ENCODE data around the gene SYT8.

Gene SYT8

GRCh38 chr11:1862588-1863351 is 28.0 kb downstream of the SYT8 start:
- TF ChIP-seq CTCF (IDR thresholded peaks at IDR 0.05) = no peak

- no peak for TF ChIP-seq CTCF (IDR thresholded peaks at IDR 0.05)
Observed at GRCh38 chr11:1863352-1864216, 28.8 kb downstream of the SYT8 start.

DNA sequence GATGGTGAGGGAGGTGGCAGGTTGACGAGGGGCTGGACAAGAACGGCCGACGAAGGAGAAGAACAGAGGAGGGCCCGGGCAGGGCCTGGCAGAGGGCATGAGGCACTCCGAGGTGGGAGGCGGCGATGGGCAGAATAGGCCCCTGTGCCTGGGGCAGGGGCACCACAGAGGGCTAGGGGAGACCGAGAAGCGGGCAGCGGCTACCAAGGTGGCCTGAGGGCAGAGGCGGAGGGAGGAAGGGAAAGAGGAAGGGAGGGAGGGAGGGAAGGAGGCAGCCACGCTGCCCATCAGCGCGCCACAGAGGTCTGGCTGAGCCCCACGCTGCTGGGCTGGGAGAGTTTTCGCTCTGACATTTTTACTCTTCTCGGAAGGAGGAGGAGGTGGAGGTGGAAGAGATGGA is 29.4 kb downstream of the SYT8 start:
- TF ChIP-seq CTCF (IDR thresholded peaks at IDR 0.05) = no peak

DNA sequence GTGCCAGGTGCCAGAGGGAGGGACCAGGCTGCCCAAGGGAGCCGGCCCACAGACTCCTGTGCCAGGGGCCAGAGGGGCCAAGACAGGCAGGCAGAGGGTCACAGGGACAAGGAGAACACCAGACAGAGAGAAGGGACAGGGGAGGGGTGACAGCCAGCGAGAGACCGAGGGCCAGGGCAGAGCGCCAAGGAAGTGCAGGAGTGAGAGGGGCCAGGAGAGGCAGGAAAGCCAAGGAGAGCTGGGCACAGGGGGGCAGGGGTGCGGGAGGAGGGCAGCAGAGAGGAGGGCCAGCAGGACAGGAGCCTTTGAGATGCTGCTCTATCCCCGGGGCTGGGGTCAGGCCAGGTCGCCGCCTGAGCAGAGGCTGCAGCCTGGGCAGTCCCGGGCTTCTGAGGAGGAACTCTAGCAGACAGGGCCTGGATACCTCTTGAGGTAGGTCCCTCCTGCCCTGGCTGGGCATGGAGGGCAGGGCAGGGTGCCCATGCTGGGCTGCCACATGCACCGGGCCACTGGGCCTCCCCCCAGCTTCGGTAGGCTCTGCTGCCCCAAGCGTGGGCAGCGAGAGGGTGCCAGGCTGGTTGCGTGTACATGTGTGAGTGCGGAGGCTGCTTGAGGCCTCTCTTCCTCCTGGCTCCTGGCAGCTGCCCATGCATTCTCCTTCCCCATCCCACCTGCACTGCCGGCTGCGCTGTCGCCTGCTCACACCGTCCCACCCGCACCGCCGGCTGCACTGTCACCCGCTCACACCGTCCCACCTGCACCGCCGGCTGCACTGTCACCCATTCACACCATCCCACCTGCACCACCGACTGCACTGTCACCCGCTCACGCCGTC is 30.3 kb downstream of the SYT8 start:
- TF ChIP-seq CTCF (IDR thresholded peaks at IDR 0.05) = no peak

DNA sequence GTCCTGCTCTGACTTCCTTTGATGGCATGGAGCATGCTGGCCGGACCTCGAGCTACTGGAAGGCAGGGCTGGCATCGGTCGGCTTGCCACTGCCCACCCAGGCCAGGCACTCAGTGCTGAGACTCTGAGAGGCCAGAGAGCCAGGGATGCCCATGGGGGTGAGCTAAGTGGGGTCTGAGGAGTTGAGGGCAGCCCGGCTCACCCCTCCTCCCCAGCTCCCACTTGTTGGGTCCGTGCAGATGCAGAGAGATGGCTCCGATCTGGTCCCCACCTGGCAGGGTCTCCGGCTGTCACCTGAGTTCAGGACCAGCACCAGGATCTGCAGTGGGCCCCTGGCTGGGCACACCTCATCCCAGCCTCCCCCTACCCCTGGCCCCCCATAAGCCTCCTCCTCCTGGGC is 31.4 kb downstream of the SYT8 start:
- no peak for TF ChIP-seq CTCF (IDR thresholded peaks at IDR 0.05)

- no peak for TF ChIP-seq CTCF (IDR thresholded peaks at IDR 0.05)
Observed at GRCh38 chr11:1866776-1867175, 32.0 kb downstream of the SYT8 start.

GRCh38 chr11:1867381-1867780 is 32.6 kb downstream of the SYT8 start:
- no peak for TF ChIP-seq CTCF (IDR thresholded peaks at IDR 0.05)

All from LNCAP (cell line).